ENCODE measurements around the gene PLA2G7. TPM values are rescaled to one million over a fixed set of nuclear protein-coding genes. Genes with fewer than 3 reads are reported as not detected.

Gene PLA2G7
- total and polyA plus RNA-seq, 2 of the 4 experiments (the other 2 are of a cell fraction) = not detected

DNA sequence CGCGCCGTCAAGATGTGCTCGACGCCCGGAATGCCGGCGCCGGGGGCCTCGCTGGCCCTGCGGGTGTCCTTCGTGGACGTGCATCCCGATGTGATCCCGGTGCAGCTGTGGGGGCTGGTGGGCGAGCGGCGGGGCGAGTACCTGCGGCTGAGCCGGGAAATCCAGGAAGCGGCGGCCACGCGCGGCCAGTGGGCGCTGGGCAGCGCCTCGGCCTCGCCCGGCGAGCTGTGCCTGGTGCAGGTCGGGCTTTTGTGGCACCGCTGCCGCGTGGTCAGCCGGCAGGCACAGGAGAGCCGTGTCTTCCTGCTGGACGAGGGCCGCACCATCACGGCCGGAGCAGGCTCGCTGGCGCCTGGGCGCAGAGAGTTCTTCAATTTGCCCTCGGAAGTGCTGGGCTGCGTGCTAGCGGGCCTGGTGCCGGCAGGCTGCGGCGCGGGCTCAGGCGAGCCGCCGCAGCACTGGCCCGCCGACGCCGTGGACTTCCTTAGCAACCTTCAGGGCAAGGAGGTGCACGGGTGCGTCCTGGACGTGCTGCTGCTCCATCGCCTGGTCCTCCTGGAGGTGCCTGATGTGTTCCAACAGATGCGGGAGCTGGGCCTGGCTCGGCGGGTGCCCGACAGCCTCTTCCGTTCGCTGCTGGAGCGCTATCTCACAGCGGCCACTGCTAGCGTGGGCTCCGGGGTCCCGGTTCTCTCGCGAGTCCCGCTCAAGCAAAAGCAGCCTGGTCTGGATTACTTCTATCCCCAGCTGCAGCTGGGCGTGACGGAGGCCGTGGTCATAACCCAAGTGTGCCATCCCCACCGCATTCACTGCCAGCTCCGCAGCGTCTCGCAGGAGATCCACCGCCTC is 46.8 kb downstream of the PLA2G7 start:
- Histone ChIP-seq H3K4me2 (ENCODE audit: low read depth, low read length) (no peak overlapping the region), H3K9ac (ENCODE audit: low read depth, low read length) (no peak overlapping the region), H2AK5ac (ENCODE audit: low read depth, low read length) (no peak overlapping the region), H2AFZ (replicated peaks; ENCODE audit: low read length, poor library complexity) (no peak overlapping the region), H3K27me3 (ENCODE audit: control insufficient read depth, insufficient read depth, low read length) (no peaks in the 10 kb centered on the region), H3K9me3 (ENCODE audit: control insufficient read depth, insufficient read depth, low read length) (no peaks in the 10 kb centered on the region), H2BK120ac (ENCODE audit: low read depth, low read length) (no peak overlapping the region), H4K5ac (ENCODE audit: low read depth, low read length) (no peak overlapping the region), H2BK20ac (ENCODE audit: low read depth, low read length) (no peak overlapping the region), H3K9me1 (ENCODE audit: insufficient read depth, low read length) (no peaks in the 10 kb centered on the region), H3K4ac (ENCODE audit: low read depth, low read length) (no peak overlapping the region), H3K36me3 (ENCODE audit: control insufficient read depth, insufficient read depth, low read length) (no peaks in the 10 kb centered on the region), H3K18ac (ENCODE audit: low read depth, low read length) (no peak overlapping the region), H3K14ac (replicated peaks; ENCODE audit: low read depth, low read length) (no peak overlapping the region), H4K8ac (ENCODE audit: low read depth in 2 of 2, low read length in 2 of 2) (no peak overlapping the region), H2AK9ac (replicated peaks; ENCODE audit: low read depth, low read length, poor library complexity) (no peak overlapping the region), H2BK15ac (ENCODE audit: low read depth, low read length) (no peak overlapping the region), H2BK5ac (ENCODE audit: low read depth, low read length, poor library complexity, severe bottlenecking) (no peak overlapping the region), H3K4me1 (ENCODE audit: control insufficient read depth, insufficient read depth, low read length) (no peaks in the 10 kb centered on the region), H3K79me1 (ENCODE audit: low read depth in 1 of 2, low read length in 2 of 2) (no peaks in the 10 kb centered on the region), H3K27ac (ENCODE audit: insufficient read depth, low read length) (no peak overlapping the region), H3K56ac (ENCODE audit: extremely low read depth, insufficient read depth, low read length) (no peak overlapping the region), H3K23ac (ENCODE audit: low read depth, low read length) (no peak overlapping the region), H4K91ac (ENCODE audit: insufficient read depth, low read depth, low read length) (no peak overlapping the region), H3K4me3 (ENCODE audit: insufficient read depth, low read depth, low read length) (no peak overlapping the region), H4K20me1 (ENCODE audit: insufficient read depth, low read length) (no peaks in the 10 kb centered on the region)
- ChIA-PET CTCF (no interaction called here), POLR2A (ENCODE audit: unreplicated experiment) (no interaction called here)
- TF ChIP-seq FOS (IDR thresholded peaks at IDR 0.05; ENCODE audit: low read depth, low read length) (no peak), MAFK (IDR thresholded peaks at IDR 0.05; ENCODE audit: low read depth, low read length) (no peak), POLR2A (IDR thresholded peaks at IDR 0.05; ENCODE audit: low read depth, low read length) (no peak), MXI1 (IDR thresholded peaks at IDR 0.05; ENCODE audit: borderline replicate concordance, low read depth, low read length) (no peak), MAZ (IDR thresholded peaks at IDR 0.05; ENCODE audit: borderline replicate concordance, low read depth, low read length) (no peak), CHD1 (IDR thresholded peaks at IDR 0.05; ENCODE audit: low read depth, low read length) (no peak), CEBPB (IDR thresholded peaks at IDR 0.05; ENCODE audit: low read depth, low read length) (no peak), BHLHE40 (IDR thresholded peaks at IDR 0.05; ENCODE audit: low read depth, low read length) (no peak), RFX5 (IDR thresholded peaks at IDR 0.05; ENCODE audit: low read depth, low read length) (no peak), USF2 (IDR thresholded peaks at IDR 0.05; ENCODE audit: low read depth, low read length) (no peak)
- TF ChIP-seq, protein P1, sequence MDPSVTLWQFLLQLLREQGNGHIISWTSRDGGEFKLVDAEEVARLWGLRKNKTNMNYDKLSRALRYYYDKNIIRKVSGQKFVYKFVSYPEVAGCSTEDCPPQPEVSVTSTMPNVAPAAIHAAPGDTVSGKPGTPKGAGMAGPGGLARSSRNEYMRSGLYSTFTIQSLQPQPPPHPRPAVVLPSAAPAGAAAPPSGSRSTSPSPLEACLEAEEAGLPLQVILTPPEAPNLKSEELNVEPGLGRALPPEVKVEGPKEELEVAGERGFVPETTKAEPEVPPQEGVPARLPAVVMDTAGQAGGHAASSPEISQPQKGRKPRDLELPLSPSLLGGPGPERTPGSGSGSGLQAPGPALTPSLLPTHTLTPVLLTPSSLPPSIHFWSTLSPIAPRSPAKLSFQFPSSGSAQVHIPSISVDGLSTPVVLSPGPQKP (IDR thresholded peaks at IDR 0.05; ENCODE audit: borderline replicate concordance, low read depth, low read length) = no peak
- no TSS peak for BruUV-seq (replicated peaks)
- ATAC-seq (ENCODE audit: low read depth) (no peak), DNase-seq (no peak)
- intact Hi-C loops (cut with micrococcal nuclease) = no loop called here
- dilution Hi-C loops (cut with HindIII; ENCODE audit: low sequenced_read_pairs, unreplicated experiment) = no loop called here
- 91% methylated on average over 44 of the region's 85 CpGs; no CpG with 5 or more reads in 1 of the 2 experiments for WGBS, 2 experiments (ENCODE audit: extremely low coverage in 2 of 2, insufficient read length in 1 of 2)
- in situ Hi-C loops (cut with MboI; ENCODE audit: low sequenced_read_pairs) = no loop called here

All from IMR-90 (cell line).